Prostate gland (tissue), 2 donors: ENCODE data around the gene SNX13. TPM values are rescaled to one million over a fixed set of nuclear protein-coding genes. Genes with fewer than 3 reads are reported as not detected.

Experiments
- DNase-seq: peaks from one replicate; pipeline ENCODE4 v3.0.0-alpha.2; 2019; ENCODE audit warnings: low spot score
- H3K27ac ChIP-seq, 2 donors: fragments of 200-600 bp; sonication (generic); 2 replicates each; pipeline ENCODE4 v1.5.1; 2017 to 2019
- H3K27me3 ChIP-seq: fragments of 200-600 bp; sonication (generic); replicated peaks from 2 replicates; pipeline ENCODE4 v1.5.1; 2019; ENCODE audit not compliant: insufficient read depth
- H3K36me3 ChIP-seq, 2 donors: fragments of 200-600 bp; sonication (generic); 1 replicate in 1 of 2; 2 replicates in 1 of 2; pipeline versions ENCODE4 v1.5.1 to v1.8.1; 2017 to 2019
- H3K4me1 ChIP-seq: fragments of 200-600 bp; sonication (generic); replicated peaks from 2 replicates; pipeline ENCODE4 v1.5.1; 2019
- H3K4me3 ChIP-seq, 2 donors: fragments of 200-600 bp; sonication (generic); 2 replicates each; pipeline ENCODE4 v1.5.1; 2017 to 2019
- H3K9me3 ChIP-seq: fragments of 200-600 bp; sonication (generic); 2 replicates; pipeline ENCODE4 v1.5.1; 2017
- POLR2A ChIP-seq: fragments of 450-650 bp; IDR thresholded peaks from one replicate; pipeline ENCODE4 v1.6.1; 2016; ENCODE audit warnings: antibody characterized with exemption, mild to moderate bottlenecking
- POLR2AphosphoS5 ChIP-seq: sonication (generic); formaldehyde crosslinking; IDR thresholded peaks from one replicate; pipeline ENCODE4 v1.6.1; 2017; ENCODE audit warnings: antibody characterized with exemption
- WGBS: methylation state at CpG from one replicate; pipeline ENCODE4 v1.1.5; 2018; 5-methylcytosine and 5-hydroxymethylcytosine counted together
- intact Hi-C: fragments of 100-400 bp; cut with DNase I; formaldehyde crosslinking; loops from one replicate; pipeline ENCODE4 v1.14.2; 2022
- total RNA-seq, 2 donors: library from RNA; depleted of rRNA; stranded (reverse); fragments of >200 nt; gene quantifications; one replicate each; pipeline ENCODE4 v1.1.0, GENCODE V29; 2016
- TF ChIP-seq, protein P1 (sequence below), 4 experiments: fragments of 200-600 bp in 2 of 4; fragments of 450-650 bp in 2 of 4; sonication (generic) in 2 of 4; IDR thresholded peaks; 1 replicate in 3 of 4; 2 replicates in 1 of 4; pipeline ENCODE4 v1.5.1; 2016 to 2019; ENCODE audit warnings: antibody characterized with exemption in 4 of 4, mild to moderate bottlenecking in 2 of 4, moderate library complexity in 2 of 4

Gene SNX13
- total RNA-seq, 2 donors from 2014 or later = 46.9 to 63.5 TPM

DNA sequence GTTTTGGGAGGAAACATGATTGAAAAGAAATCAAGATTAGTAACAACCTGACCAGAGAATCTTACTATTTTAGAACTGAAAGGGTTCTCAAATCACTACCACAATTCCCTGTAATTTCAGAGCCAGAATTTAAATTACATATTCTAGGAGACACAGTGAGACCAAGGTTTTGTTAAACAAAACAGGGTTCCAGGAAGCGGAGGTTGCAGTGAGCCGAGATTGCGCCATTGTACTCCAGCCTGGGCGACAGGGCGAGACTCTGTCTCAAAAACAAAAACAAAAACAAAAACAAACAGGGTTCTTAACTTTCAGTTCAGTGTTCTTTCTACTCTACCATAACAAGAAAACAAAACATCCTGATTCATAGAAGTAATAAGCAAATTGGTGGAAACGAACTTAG lies 57.6 kb downstream of the SNX13 start:
- TF ChIP-seq POLR2AphosphoS5 (no peak), POLR2A (no peak)
- TF ChIP-seq, protein P1, sequence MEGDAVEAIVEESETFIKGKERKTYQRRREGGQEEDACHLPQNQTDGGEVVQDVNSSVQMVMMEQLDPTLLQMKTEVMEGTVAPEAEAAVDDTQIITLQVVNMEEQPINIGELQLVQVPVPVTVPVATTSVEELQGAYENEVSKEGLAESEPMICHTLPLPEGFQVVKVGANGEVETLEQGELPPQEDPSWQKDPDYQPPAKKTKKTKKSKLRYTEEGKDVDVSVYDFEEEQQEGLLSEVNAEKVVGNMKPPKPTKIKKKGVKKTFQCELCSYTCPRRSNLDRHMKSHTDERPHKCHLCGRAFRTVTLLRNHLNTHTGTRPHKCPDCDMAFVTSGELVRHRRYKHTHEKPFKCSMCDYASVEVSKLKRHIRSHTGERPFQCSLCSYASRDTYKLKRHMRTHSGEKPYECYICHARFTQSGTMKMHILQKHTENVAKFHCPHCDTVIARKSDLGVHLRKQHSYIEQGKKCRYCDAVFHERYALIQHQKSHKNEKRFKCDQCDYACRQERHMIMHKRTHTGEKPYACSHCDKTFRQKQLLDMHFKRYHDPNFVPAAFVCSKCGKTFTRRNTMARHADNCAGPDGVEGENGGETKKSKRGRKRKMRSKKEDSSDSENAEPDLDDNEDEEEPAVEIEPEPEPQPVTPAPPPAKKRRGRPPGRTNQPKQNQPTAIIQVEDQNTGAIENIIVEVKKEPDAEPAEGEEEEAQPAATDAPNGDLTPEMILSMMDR (IDR thresholded peaks at IDR 0.05) = no peak
- no peak for DNase-seq
- Histone ChIP-seq H3K27me3 (no peaks in the 10 kb centered on the region), H3K4me1 (no peaks in the 10 kb centered on the region), H3K36me3 (no peaks in the 10 kb centered on the region), H3K9me3 (no peaks in the 10 kb centered on the region), H3K4me3 (no peak overlapping the region), H3K27ac (no peak overlapping the region)
- whole genome bisulfite sequencing = 93% methylated on average over 6 of the region's 6 CpGs
- intact Hi-C loops = no loop called here

DNA sequence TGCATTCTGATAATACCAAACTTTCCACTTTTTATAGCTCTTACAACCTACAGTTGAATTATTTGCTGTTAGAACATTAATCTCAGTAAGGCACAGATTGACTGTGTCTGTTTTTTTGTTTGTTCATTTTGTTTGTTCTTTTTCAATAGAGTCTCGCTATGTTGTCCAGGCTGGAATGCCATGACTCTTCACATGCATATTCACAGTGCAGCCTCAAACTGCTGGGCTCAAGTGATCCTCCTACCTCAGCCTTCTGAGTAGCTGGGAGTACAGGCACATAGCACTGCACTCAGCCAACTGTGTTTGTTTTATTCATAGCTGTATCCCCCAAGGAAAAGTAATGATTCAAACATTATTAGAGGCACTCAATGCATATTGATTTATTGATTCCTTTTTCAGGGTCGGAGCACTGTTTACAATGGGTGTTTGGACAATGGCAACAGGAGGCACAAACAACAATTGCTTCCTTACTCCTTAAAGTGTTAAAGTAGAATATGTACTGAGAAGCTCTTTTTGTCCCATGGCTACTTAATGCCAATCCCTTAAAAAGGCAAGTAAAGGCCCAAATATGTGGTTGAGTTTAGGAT lies 61.1 kb downstream of the SNX13 start:
- Histone ChIP-seq H3K4me1 (no peaks in the 10 kb centered on the region), H3K27me3 (no peaks in the 10 kb centered on the region), H3K9me3 (no peaks in the 10 kb centered on the region), H3K27ac (no peak overlapping the region), H3K36me3 (no peaks in the 10 kb centered on the region), H3K4me3 (no peak overlapping the region)
- no peak for DNase-seq
- WGBS = 76% methylated on average over 2 of the region's 2 CpGs
- TF ChIP-seq, protein P1 (IDR thresholded peaks at IDR 0.05) = no peak
- intact Hi-C loops = no loop called here

DNA sequence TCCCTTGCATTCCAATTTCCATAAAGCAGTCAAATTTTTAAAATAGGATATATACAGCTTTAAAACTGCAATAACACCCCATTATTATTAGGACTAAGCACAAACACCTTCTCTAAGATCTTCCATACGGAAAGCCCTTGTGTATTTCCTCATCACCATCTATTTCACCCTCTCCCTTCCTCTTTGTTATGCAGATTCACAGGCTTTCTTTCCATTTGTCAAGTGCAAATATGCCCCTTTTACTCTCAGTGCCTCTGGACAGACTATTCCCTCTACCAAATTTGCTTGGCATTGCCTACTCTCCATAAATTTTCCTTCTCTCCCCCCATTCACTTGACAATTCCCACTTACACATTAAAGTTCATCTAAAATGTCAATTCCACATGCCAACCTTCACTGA lies 61.7 kb downstream of the SNX13 start:
- no peak overlapping the region for H3K27ac ChIP-seq
- H3K4me3 ChIP-seq = no peak overlapping the region
- H3K4me1 ChIP-seq = no peaks in the 10 kb centered on the region
- intact Hi-C loops = no loop called here
- TF ChIP-seq POLR2A (no peak), POLR2AphosphoS5 (no peak)
- H3K9me3 ChIP-seq = no peaks in the 10 kb centered on the region
- no peaks in the 10 kb centered on the region for H3K36me3 ChIP-seq
- WGBS = 84% methylated on average over 1 of the region's 1 CpG
- no peaks in the 10 kb centered on the region for H3K27me3 ChIP-seq
- DNase-seq = no peak

DNA sequence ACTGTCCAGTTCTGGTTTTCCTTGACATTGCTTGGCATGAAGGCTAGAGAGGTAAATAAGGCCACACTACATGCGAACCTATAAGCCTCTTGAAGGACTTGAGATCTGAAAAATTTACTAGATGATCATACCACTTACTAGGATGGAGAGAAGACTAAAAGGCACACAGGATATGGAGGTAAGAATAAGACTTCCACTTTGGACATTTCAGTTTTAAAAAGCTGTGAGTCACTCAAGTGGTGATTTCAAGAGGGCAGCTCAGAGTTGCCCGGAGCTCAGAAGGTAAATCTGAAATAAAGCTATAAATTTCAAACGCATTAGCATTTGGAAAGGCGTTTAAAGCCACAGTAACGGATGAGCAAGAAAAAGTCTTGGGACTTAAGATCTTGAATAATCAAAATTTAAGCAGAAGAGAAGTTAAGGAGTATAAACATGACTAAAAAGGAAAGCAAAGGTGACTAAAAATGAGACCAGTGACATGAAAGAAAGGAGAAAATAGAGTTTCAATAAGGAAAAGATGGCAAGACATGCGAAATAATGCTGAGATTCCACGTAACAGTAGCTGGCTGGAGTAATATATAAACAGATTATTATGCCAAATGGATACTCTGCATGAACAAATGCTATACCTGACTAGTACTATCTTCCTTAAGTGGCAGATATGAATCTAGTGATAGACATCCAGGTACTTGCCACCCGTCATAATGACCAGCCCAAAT lies 68.3 kb downstream of the SNX13 start:
- TF ChIP-seq, protein P1 (IDR thresholded peaks at IDR 0.05) = no peak
- TF ChIP-seq POLR2A (no peak), POLR2AphosphoS5 (no peak)
- no peak overlapping the region for H3K4me3 ChIP-seq
- intact Hi-C loops = no loop called here
- no peaks in the 10 kb centered on the region for H3K36me3 ChIP-seq
- H3K9me3 ChIP-seq = no peaks in the 10 kb centered on the region
- H3K4me1 ChIP-seq = no peaks in the 10 kb centered on the region
- 83% methylated on average over 8 of the region's 8 CpGs for WGBS
- no peak for DNase-seq
- no peak overlapping the region for H3K27ac ChIP-seq
- no peaks in the 10 kb centered on the region for H3K27me3 ChIP-seq

DNA sequence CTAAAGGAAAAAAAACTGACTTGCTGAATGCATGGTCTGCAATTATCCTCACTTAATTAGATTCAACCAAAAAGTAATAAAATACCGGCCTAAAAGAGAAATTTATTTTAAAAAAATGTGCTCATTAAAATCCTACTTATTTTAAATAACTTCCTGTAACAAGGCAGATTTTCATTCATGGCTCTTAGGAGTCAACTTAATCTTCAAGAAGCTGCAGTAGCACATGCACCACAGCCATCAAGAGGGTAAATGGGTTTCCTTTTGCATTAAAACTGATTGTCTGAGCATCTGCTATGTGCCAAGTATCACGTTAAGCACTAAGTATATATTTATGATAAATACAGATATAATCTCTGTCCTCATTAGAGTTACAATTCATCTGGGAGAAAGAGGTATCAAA lies 69.9 kb downstream of the SNX13 start:
- no peaks in the 10 kb centered on the region for H3K9me3 ChIP-seq
- H3K27ac ChIP-seq = no peak overlapping the region
- no peaks in the 10 kb centered on the region for H3K36me3 ChIP-seq
- intact Hi-C loops = no loop called here
- H3K4me3 ChIP-seq = no peak overlapping the region
- WGBS = 70% methylated on average over 2 of the region's 2 CpGs
- TF ChIP-seq POLR2AphosphoS5 (no peak), POLR2A (no peak)
- TF ChIP-seq, protein P1 (IDR thresholded peaks at IDR 0.05) = no peak
- H3K27me3 ChIP-seq = no peaks in the 10 kb centered on the region
- no peak for DNase-seq
- no peaks in the 10 kb centered on the region for H3K4me1 ChIP-seq
